Measurements from ENCODE around the gene FAM20C. TPM values are rescaled to one million over a fixed set of nuclear protein-coding genes. Genes with fewer than 3 reads are reported as not detected.
"Not testable (repeated sequence)": the region's sequence is repeated elsewhere in the genome, so short reads cannot be mapped to it uniquely, and the experiment has no call there.

Gene FAM20C
- total RNA-seq, 1 donor from 2014 or later, result 58.8 TPM

DNA sequence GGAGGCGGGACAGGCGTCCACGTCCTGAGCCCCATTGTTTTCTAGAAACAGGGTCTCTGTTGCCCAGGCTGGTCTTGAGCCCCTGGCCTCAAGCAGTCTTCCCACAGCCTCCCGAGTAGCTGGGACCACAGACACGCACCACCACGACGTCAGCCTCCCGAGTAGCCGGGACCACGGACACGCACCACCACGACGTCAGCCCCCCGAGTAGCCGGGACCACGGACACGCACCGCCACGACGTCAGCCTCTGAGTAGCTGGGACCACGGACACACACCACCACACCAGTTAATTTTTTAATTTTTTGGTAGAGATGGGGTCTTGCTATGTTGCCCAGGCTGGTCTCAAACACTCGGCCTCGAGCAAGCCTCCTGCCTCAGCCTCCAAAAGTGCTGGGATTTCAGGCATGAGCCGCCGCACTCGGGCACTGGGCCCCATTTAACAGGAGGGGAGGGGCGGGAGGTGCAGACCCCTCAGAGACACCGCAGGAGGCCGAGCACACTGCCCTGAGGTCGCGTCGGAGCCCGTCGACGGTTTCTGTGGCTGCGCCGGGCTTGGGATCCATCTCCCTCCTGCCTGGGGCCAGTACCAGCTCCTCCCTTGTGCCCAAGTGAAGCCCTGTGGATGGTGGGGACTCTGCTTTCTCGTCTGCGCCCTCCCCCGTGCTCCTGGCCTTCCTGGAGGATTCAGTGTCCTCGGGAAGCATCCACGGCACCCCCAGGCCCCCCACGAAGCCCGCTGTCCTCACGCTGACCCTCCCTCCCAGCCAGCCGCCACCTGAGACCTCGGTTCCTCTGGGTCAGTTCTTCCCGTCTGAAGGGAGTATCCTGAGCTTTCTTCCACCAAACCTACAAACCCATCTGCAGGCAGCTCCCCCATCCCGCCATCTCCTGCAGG is 13.0 kb downstream of the FAM20C start:
- no peaks in the 10 kb centered on the region for H3K27me3 ChIP-seq
- H3K4me1 ChIP-seq, result no peaks in the 10 kb centered on the region
- ATAC-seq (peak; percentile 46), DNase-seq (no peak)
- H3K4me3 ChIP-seq, result no peak overlapping the region
- no peak overlapping the region for H3K27ac ChIP-seq
- H3K36me3 ChIP-seq, result peaks cover 42% of the 10 kb centered on the region
- TF ChIP-seq, protein P1, sequence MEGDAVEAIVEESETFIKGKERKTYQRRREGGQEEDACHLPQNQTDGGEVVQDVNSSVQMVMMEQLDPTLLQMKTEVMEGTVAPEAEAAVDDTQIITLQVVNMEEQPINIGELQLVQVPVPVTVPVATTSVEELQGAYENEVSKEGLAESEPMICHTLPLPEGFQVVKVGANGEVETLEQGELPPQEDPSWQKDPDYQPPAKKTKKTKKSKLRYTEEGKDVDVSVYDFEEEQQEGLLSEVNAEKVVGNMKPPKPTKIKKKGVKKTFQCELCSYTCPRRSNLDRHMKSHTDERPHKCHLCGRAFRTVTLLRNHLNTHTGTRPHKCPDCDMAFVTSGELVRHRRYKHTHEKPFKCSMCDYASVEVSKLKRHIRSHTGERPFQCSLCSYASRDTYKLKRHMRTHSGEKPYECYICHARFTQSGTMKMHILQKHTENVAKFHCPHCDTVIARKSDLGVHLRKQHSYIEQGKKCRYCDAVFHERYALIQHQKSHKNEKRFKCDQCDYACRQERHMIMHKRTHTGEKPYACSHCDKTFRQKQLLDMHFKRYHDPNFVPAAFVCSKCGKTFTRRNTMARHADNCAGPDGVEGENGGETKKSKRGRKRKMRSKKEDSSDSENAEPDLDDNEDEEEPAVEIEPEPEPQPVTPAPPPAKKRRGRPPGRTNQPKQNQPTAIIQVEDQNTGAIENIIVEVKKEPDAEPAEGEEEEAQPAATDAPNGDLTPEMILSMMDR (IDR thresholded peaks at IDR 0.05), result no peak
- intact Hi-C loops (cut with DNase I), result no loop called here
- H3K9me3 ChIP-seq, result no peaks in the 10 kb centered on the region

DNA sequence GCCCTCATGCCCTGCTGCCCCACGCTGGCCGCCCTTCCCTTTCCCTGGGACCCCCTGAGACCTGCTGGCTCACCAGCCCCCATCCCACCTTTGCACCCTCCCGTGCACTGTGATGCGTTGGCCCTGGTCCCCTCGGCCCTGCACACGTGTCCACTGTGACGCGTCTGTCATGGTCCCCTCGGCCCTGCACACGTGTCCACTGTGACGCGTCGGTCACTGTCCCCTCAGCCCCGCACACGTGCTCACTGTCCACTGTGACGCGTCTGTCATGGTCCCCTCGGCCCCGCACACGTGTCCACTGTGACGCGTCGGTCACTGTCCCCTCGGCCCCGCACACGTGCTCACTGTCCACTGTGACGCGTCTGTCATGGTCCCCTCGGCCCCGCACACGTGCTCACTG is 14.0 kb downstream of the FAM20C start:
- H3K9me3 ChIP-seq; H3K27me3 ChIP-seq; H3K4me1 ChIP-seq; intact Hi-C loops (cut with DNase I); H3K27ac ChIP-seq; ATAC-seq; H3K4me3 ChIP-seq; DNase-seq: not testable (repeated sequence)
- peaks cover 34% of the 10 kb centered on the region for H3K36me3 ChIP-seq

DNA sequence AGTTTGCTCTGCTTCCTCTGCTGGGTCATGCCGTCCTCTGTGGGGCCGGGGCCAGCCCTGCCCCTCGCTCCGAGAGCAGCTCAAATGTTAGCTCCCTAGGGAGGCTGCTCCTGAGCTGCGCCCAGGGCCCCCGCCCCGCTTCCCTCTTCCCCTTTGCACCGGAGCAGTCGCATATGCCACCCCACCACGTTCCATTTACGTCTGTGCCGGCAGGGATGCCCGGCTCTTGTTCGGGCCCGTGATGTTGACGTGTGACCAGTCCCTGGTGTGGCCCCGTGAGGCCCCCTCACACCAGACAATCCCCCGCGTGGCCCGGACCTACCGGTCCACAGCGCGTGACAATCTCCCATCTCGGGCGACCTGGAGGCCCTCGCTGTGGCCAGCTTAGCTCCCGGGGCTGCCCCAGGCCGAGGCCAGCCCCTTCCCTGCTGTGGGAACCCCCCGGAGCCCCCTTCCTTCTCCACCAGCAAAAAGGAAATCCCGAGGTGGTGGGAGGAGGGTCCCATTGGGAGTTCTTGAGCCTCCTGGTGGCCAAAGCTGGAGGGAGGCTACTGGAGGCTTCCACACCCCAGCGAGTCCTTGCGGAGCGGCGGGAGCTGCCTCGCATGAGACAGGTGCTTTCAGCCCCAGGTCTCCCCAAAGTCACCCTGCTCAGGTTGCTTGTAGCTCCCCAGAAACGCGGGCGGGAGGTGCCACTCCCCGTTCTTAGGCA is 15.2 kb downstream of the FAM20C start:
- ATAC-seq (no peak), DNase-seq (no peak)
- H3K27me3 ChIP-seq, result no peaks in the 10 kb centered on the region
- H3K36me3 ChIP-seq, result peaks cover 29% of the 10 kb centered on the region
- H3K4me1 ChIP-seq, result no peaks in the 10 kb centered on the region
- no peak overlapping the region for H3K27ac ChIP-seq
- TF ChIP-seq, protein P1 (IDR thresholded peaks at IDR 0.05), result no peak
- no peaks in the 10 kb centered on the region for H3K9me3 ChIP-seq
- no peak overlapping the region for H3K4me3 ChIP-seq
- intact Hi-C loops (cut with DNase I), result no loop called here

- Histone ChIP-seq H3K27ac (no peak overlapping the region), H3K27me3 (no peaks in the 10 kb centered on the region), H3K4me3 (no peak overlapping the region), H3K9me3 (no peaks in the 10 kb centered on the region), H3K4me1 (no peaks in the 10 kb centered on the region), H3K36me3 (peaks cover 29% of the 10 kb centered on the region)
- ATAC-seq (no peak), DNase-seq (no peak)
- TF ChIP-seq, protein P1 (IDR thresholded peaks at IDR 0.05), result no peak
- intact Hi-C loops (cut with DNase I), result no loop called here
Observed at GRCh38 chr7:208130-208673, 15.8 kb downstream of the FAM20C start.

GRCh38 chr7:208816-209215 is 16.4 kb downstream of the FAM20C start:
- H3K9me3 ChIP-seq, result no peaks in the 10 kb centered on the region
- TF ChIP-seq, protein P1 (IDR thresholded peaks at IDR 0.05), result no peak
- H3K27ac ChIP-seq, result no peak overlapping the region
- DNase-seq (no peak), ATAC-seq (no peak)
- no peaks in the 10 kb centered on the region for H3K4me1 ChIP-seq
- H3K4me3 ChIP-seq, result no peak overlapping the region
- no peaks in the 10 kb centered on the region for H3K27me3 ChIP-seq
- intact Hi-C loops (cut with DNase I), result no loop called here
- H3K36me3 ChIP-seq, result peaks cover 26% of the 10 kb centered on the region

- H3K4me1 ChIP-seq, result peaks cover under 1% of the 10 kb centered on the region
- DNase-seq, result no peak
- TF ChIP-seq, protein P1 (IDR thresholded peaks at IDR 0.05), result no peak
- H3K9me3 ChIP-seq, result no peaks in the 10 kb centered on the region
- no peak overlapping the region for H3K4me3 ChIP-seq
- no peak overlapping the region for H3K27ac ChIP-seq
- no peaks in the 10 kb centered on the region for H3K27me3 ChIP-seq
- ATAC-seq, result no peak
- intact Hi-C loops (cut with DNase I), result no loop called here
- H3K36me3 ChIP-seq, result peaks cover 22% of the 10 kb centered on the region
Observed at GRCh38 chr7:209416-209815, 17.0 kb downstream of the FAM20C start.
